Heart left ventricle (tissue), 13 donors: ENCODE measurements around the gene INPP5K.

Source experiments
- POLR2A ChIP-seq, 2 donors: fragments of 450-650 bp; IDR thresholded peaks; one replicate each; pipeline ENCODE4 v1.6.1; 2017; ENCODE audit warnings: antibody characterized with exemption in 2 of 2, mild to moderate bottlenecking in 2 of 2, moderate library complexity in 2 of 2
- TF ChIP-seq, protein P1 (sequence below), 12 donors: fragments of 200-600 bp; sonication (generic) in 4 of 12; IDR thresholded peaks; one replicate each; pipeline versions ENCODE4 v1.5.0 to v1.8.0; 2018 to 2022; ENCODE audit warnings: antibody characterized with exemption in 12 of 12, mild to moderate bottlenecking in 5 of 12
- donor health status: ischemic (EF 13 %, LVEDD 7.1; RV severe dilation, severe dysfunction).
- donor health status: DM: no; HTN: yes; CAD: no.
- donor health status: DM: no; HTN: no; CAD: no.
- donor health status: ischemic (EF 25% LVEDD 6.9; RV normal size, moderate dysfunction).
- donor health status: ischemic (EF 25% LVEDD 5.7; RV mildly dilated, moderate dysfunction).
- donor health status: ischemic (EF 35%, LVEDD 5.7; RV mildly dilated, moderate dysfunction).
- donor health status: nonischemic (EF 11% LVEDD 7.7; RV severe dilation, severe dysfunction).
- donor health status: DM: yes; HTN: yes; CAD: no.
- donor health status: PGD.
- donor health status: ischemic (EF 29% LVEDD 5.4; RV normal size, mild dysfunction).
- donor health status: nonischemic (EF 23%, LVEDD 6.1; RV moderate dilation, normal function).

- TF ChIP-seq, protein P1, sequence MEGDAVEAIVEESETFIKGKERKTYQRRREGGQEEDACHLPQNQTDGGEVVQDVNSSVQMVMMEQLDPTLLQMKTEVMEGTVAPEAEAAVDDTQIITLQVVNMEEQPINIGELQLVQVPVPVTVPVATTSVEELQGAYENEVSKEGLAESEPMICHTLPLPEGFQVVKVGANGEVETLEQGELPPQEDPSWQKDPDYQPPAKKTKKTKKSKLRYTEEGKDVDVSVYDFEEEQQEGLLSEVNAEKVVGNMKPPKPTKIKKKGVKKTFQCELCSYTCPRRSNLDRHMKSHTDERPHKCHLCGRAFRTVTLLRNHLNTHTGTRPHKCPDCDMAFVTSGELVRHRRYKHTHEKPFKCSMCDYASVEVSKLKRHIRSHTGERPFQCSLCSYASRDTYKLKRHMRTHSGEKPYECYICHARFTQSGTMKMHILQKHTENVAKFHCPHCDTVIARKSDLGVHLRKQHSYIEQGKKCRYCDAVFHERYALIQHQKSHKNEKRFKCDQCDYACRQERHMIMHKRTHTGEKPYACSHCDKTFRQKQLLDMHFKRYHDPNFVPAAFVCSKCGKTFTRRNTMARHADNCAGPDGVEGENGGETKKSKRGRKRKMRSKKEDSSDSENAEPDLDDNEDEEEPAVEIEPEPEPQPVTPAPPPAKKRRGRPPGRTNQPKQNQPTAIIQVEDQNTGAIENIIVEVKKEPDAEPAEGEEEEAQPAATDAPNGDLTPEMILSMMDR (IDR thresholded peaks at IDR 0.05) = no peak
- no peak for TF ChIP-seq POLR2A (IDR thresholded peaks at IDR 0.05)
Measured at GRCh38 chr17:1467898-1468492, 48.4 kb downstream of the INPP5K start.
